Activated CD4-positive, alpha-beta T cell treated with anti-CD3 and anti-CD28 coated beads for 36 hours (primary cell): Measurements from ENCODE around the gene CDC25C. TPM values are rescaled to one million over a fixed set of nuclear protein-coding genes. Genes with fewer than 3 reads are reported as not detected.
A peak's percentile ranks its signal among the peaks of the same experiment; 100 is the strongest.
"Not testable (repeated sequence)": the region's sequence is repeated elsewhere in the genome, so short reads cannot be mapped to it uniquely, and the experiment has no call there.

Experiments
- ATAC-seq: fragments of 200-7000 bp; cut with Tn5 transposase; one replicate; pipeline ENCODE4 v1.10.0; 2021; ENCODE audit warnings: mild to moderate bottlenecking, moderate library complexity
- CTCF ChIA-PET: fragments of 350-600 bp; sonication (Branson Sonifier 250); formaldehyde crosslinking; loops from one replicate; lab custom pipeline; 2021; ENCODE audit warnings: antibody characterized with exemption; lab: Charles Lee
- POLR2A ChIA-PET: fragments of 350-600 bp; sonication (Branson Sonifier 250); formaldehyde crosslinking; loops from one replicate; lab custom pipeline; 2021; ENCODE audit warnings: antibody characterized with exemption, inconsistent platforms; lab: Charles Lee
- DNase-seq: peaks from one replicate; pipeline ENCODE4 v3.0.0-alpha.2; 2020
- H3K27ac Mint-ChIP-seq: one replicate; pipeline ENCODE4 v1.8.0; 2021; ENCODE audit warnings: mixed read lengths
- H3K27me3 Mint-ChIP-seq: one replicate; pipeline ENCODE4 v1.8.0; 2021; ENCODE audit warnings: mixed read lengths
- H3K36me3 Mint-ChIP-seq: one replicate; pipeline ENCODE4 v1.8.0; 2021; ENCODE audit warnings: low read depth, mixed read lengths
- H3K4me1 Mint-ChIP-seq: one replicate; pipeline ENCODE4 v1.8.0; 2021; ENCODE audit warnings: mixed read lengths
- H3K4me3 Mint-ChIP-seq: one replicate; pipeline ENCODE4 v1.8.0; 2021; ENCODE audit warnings: mild to moderate bottlenecking, moderate library complexity, mixed read lengths
- H3K9me3 Mint-ChIP-seq: one replicate; pipeline ENCODE4 v1.8.0; 2021; ENCODE audit warnings: low read depth, mixed read lengths
- intact Hi-C, 2 experiments: fragments of 100-400 bp; cut with DNase I in 1 of 2; cut with micrococcal nuclease in 1 of 2; formaldehyde crosslinking; loops; one replicate each; pipeline versions ENCODE4 v1.14.2 to v1.15.1; 2022 to 2024; cut with DNase I, micrococcal nuclease
- total RNA-seq, 2 experiments: library from RNA; stranded (reverse); gene quantifications; one replicate each; pipeline ENCODE4 v1.2.3, GENCODE V29; 2021

CDC25C gene
- total RNA-seq, 2 experiments from 2014 or later: 15.9 to 19.0 TPM

DNA sequence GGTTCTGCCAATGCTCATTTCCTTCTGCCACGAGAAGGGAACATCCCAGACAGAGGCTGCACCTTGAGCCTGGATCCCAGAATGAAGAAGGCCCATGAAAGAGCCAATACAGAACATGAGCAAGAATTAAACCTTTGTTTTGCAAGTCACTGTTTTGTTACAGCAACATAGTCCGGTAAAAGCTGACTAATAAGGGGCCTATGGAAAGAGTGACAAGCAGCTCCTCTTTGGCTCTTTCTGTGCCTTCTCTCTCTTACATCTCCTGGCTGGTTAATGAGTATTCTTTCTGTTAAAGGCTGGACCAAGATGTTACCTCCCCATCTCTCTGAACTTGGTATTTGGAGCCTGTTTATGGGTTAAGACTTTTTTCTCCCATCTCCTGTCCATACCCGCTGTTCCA lies 68.0 kb downstream of the CDC25C start:
- intact Hi-C loops: no loop called here
- peak; percentile 13 for DNase-seq
- no peaks in the 10 kb centered on the region for H3K9me3 Mint-ChIP-seq
- ATAC-seq: peak; percentile 80
- H3K27me3 Mint-ChIP-seq: peaks cover 9% of the 10 kb centered on the region
- peak overlapping the region; percentile 1 for H3K27ac Mint-ChIP-seq
- H3K4me1 Mint-ChIP-seq: peaks cover 8% of the 10 kb centered on the region
- POLR2A ChIA-PET: no interaction called here
- CTCF ChIA-PET: interaction anchor here (0.6 to 1.0 kb wide), 3 partner anchors 50 to 242 kb away, joined by 3 read pairs; partner anchors contain the start of gene CDC23
- H3K4me3 Mint-ChIP-seq: no peak overlapping the region
- H3K36me3 Mint-ChIP-seq: no peaks in the 10 kb centered on the region

- no peaks in the 10 kb centered on the region for H3K36me3 Mint-ChIP-seq
- H3K27me3 Mint-ChIP-seq: no peaks in the 10 kb centered on the region
- ChIA-PET POLR2A (no interaction called here), CTCF (no interaction called here)
- H3K9me3 Mint-ChIP-seq: no peaks in the 10 kb centered on the region
- DNase-seq (no peak), ATAC-seq (no peak)
- peaks cover 5% of the 10 kb centered on the region for H3K4me1 Mint-ChIP-seq
- no peak overlapping the region for H3K4me3 Mint-ChIP-seq
- no peak overlapping the region for H3K27ac Mint-ChIP-seq
- intact Hi-C loops: no loop called here
These were observed 72.8 kb downstream of the CDC25C start for GRCh38 chr5:138258704-138259292.

DNA sequence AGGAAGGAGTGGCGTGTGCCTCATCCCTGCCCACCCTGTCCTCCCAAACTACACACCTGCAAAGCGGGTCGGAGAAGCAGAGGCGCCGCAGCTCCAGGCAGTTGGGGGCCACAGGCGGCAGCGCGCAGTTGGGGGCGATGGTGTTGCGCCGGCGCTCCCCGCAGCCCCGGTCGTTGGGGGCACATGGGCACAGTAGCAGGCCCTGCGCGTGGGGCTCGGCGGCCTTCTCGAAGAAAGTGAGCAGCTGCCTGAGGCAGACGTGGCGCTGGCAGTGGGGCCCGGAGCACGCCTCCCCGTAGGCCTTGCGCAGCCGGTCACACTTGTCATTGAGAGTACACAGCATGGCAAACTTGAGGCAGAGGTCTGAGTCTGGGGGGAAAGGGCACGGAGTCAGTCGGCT lies 74.0 kb downstream of the CDC25C start:
- H3K27me3 Mint-ChIP-seq: no peaks in the 10 kb centered on the region
- ATAC-seq (no peak), DNase-seq (no peak)
- H3K36me3 Mint-ChIP-seq: no peaks in the 10 kb centered on the region
- no peak overlapping the region for H3K4me3 Mint-ChIP-seq
- H3K4me1 Mint-ChIP-seq: no peaks in the 10 kb centered on the region
- no peak overlapping the region for H3K27ac Mint-ChIP-seq
- H3K9me3 Mint-ChIP-seq: no peaks in the 10 kb centered on the region
- ChIA-PET CTCF (no interaction called here), POLR2A (no interaction called here)
- intact Hi-C loops: no loop called here

GRCh38 chr5:138252944-138253343 lies 78.7 kb downstream of the CDC25C start:
- ChIA-PET POLR2A (no interaction called here), CTCF (no interaction called here)
- no peaks in the 10 kb centered on the region for H3K36me3 Mint-ChIP-seq
- H3K4me1 Mint-ChIP-seq: no peaks in the 10 kb centered on the region
- no peak overlapping the region for H3K27ac Mint-ChIP-seq
- H3K4me3 Mint-ChIP-seq: no peak overlapping the region
- intact Hi-C loops: loop anchor here in 1 of 2 experiments (5.0 kb wide), 1 partner anchor 49 kb away; no protein-coding TSS in a partner anchor
- ATAC-seq: no peak
- no peaks in the 10 kb centered on the region for H3K27me3 Mint-ChIP-seq
- no peaks in the 10 kb centered on the region for H3K9me3 Mint-ChIP-seq
- DNase-seq: no peak

DNA sequence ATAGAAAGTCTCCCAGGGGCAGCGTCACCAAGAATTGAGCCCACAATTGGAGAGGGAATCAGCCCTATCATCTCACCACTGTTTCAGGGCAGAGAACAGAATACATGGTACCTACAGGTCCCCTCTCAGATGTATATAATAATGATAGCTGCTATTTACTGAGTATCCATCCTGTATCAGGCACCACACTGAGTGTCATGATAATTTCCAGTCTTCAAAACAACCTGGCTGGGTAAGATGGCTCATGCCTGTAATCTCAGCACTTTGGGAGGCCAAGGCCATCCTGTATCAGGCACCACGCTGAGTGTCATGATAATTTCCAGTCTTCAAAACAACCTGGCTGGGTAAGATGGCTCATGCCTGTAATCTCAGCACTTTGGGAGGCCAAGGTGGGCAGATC lies 83.8 kb downstream of the CDC25C start:
- intact Hi-C loops, H3K4me1 Mint-ChIP-seq, POLR2A ChIA-PET, CTCF ChIA-PET, H3K27me3 Mint-ChIP-seq, DNase-seq, ATAC-seq, H3K9me3 Mint-ChIP-seq, H3K36me3 Mint-ChIP-seq, H3K4me3 Mint-ChIP-seq, H3K27ac Mint-ChIP-seq: not testable (repeated sequence)

GRCh38 chr5:138246822-138247221 lies 84.8 kb downstream of the CDC25C start:
- intact Hi-C loops: no loop called here
- H3K9me3 Mint-ChIP-seq: no peaks in the 10 kb centered on the region
- H3K4me3 Mint-ChIP-seq: no peak overlapping the region

GRCh38 chr5:138246334-138246733 lies 85.3 kb downstream of the CDC25C start:
- Mint-ChIP-seq H3K36me3 (no peaks in the 10 kb centered on the region), H3K9me3 (no peaks in the 10 kb centered on the region), H3K27me3 (peaks cover 12% of the 10 kb centered on the region), H3K27ac (no peak overlapping the region), H3K4me3 (no peak overlapping the region), H3K4me1 (peaks cover 3% of the 10 kb centered on the region)
- intact Hi-C loops: no loop called here
- ATAC-seq (no peak), DNase-seq (no peak)
- ChIA-PET POLR2A (no interaction called here), CTCF (interaction anchor here (0.7 kb wide), 1 partner anchor 16 kb away, joined by 3 read pairs; no protein-coding TSS in a partner anchor)

More at GRCh38 chr5:138246822-138247221, 84.8 kb downstream of the CDC25C start:
- Mint-ChIP-seq H3K36me3 (no peaks in the 10 kb centered on the region), H3K27me3 (peaks cover 10% of the 10 kb centered on the region), H3K27ac (no peak overlapping the region), H3K4me1 (no peaks in the 10 kb centered on the region)
- DNase-seq: no peak
- CTCF ChIA-PET: interaction anchor here (0.6 to 0.7 kb wide), 2 partner anchors 17 to 96 kb away, joined by 3 to 4 read pairs; no protein-coding TSS in a partner anchor
- POLR2A ChIA-PET: no interaction called here
- ATAC-seq: no peak

DNA sequence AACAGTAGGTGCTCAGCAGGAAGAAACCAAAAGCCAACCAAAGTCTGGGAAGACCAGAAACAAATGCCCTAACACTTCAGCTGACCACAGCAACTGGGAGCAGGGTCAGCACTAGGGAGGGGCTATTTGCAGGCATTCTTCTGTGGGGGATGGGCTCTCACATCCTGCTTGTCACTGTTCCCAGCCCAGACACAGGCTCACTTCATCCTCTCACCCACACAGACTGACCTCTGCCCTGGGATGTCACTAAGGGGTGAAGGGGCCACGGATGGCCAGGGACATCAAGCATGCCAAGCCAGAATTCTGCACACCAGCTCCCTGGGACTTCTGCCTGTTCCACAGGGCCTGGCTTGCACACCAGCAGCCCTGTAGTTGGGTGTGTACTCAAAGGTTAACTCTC lies 85.9 kb downstream of the CDC25C start:
- Mint-ChIP-seq H3K36me3 (no peaks in the 10 kb centered on the region), H3K27me3 (peaks cover 19% of the 10 kb centered on the region), H3K4me1 (peaks cover 9% of the 10 kb centered on the region), H3K4me3 (no peak overlapping the region), H3K27ac (no peak overlapping the region), H3K9me3 (no peaks in the 10 kb centered on the region)
- POLR2A ChIA-PET: no interaction called here
- no peak for ATAC-seq
- DNase-seq: no peak
- intact Hi-C loops: no loop called here
- CTCF ChIA-PET: no interaction called here

- intact Hi-C loops: no loop called here
- H3K4me1 Mint-ChIP-seq: peaks cover 12% of the 10 kb centered on the region
- ATAC-seq (no peak), DNase-seq (no peak)
- ChIA-PET CTCF (interaction anchor here (0.8 to 1.5 kb wide), 2 partner anchors 39 to 109 kb away, joined by 4 to 7 read pairs; partner anchors contain the start of gene KDM3B), POLR2A (no interaction called here)
- peaks cover 29% of the 10 kb centered on the region for H3K27me3 Mint-ChIP-seq
- H3K4me3 Mint-ChIP-seq: no peak overlapping the region
- no peaks in the 10 kb centered on the region for H3K36me3 Mint-ChIP-seq
- no peak overlapping the region for H3K27ac Mint-ChIP-seq
- H3K9me3 Mint-ChIP-seq: no peaks in the 10 kb centered on the region
These were observed 87.8 kb downstream of the CDC25C start for GRCh38 chr5:138243794-138244193.

DNA sequence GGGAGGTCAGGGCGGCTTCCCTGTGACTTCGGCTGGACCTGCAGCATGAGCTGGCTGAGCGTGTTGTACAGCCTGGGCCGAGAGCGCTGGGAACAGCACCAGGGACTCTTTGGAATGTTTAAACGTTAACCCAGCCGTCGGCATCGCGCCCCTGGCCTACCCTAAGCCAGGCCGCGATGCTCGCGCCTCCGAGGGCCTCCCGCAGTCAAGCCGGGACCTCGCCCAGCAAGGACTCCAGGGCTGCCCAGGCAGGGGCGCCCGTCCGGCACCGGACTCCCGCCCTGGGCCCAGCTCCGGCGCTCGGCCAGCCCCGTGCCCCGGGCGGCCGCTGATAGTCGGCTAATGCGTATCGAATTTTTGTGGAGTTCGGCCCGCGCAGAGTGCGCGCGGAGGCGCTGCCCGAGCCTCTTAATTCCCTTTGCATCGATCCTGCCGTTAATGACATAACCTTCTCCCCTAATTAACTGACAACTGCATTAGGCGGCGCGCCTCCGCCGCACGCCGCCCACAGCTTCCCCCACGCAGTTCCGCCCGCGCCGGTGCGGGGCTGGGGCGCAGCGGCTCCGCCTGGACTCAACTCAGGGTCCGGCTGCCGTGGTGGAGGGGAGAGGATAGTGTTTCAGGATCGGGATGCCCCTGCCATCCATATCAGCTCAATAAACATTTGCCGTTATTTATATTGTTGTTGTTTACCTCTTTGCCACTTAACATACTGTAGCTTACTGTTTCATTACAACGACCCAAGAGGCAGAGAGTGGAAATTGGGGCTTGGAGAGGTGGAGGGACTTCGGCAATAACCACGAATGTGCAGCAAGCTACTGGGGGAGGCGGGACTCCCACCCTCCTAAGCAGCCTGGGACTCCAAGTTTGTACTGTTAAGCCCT lies 89.7 kb downstream of the CDC25C start:
- CTCF ChIA-PET: interaction anchor here (0.7 to 1.3 kb wide), 5 partner anchors 10 to 465 kb away, joined by 3 to 4 read pairs (median 4); no protein-coding TSS in a partner anchor
- H3K36me3 Mint-ChIP-seq: no peaks in the 10 kb centered on the region
- peak overlapping the region; percentile 15 for H3K4me3 Mint-ChIP-seq
- H3K27ac Mint-ChIP-seq: no peak overlapping the region
- POLR2A ChIA-PET: no interaction called here
- ATAC-seq (no peak), DNase-seq (peak; percentile 7)
- H3K27me3 Mint-ChIP-seq: peaks cover 29% of the 10 kb centered on the region
- no peaks in the 10 kb centered on the region for H3K9me3 Mint-ChIP-seq
- peaks cover 12% of the 10 kb centered on the region for H3K4me1 Mint-ChIP-seq
- intact Hi-C loops: no loop called here

DNA sequence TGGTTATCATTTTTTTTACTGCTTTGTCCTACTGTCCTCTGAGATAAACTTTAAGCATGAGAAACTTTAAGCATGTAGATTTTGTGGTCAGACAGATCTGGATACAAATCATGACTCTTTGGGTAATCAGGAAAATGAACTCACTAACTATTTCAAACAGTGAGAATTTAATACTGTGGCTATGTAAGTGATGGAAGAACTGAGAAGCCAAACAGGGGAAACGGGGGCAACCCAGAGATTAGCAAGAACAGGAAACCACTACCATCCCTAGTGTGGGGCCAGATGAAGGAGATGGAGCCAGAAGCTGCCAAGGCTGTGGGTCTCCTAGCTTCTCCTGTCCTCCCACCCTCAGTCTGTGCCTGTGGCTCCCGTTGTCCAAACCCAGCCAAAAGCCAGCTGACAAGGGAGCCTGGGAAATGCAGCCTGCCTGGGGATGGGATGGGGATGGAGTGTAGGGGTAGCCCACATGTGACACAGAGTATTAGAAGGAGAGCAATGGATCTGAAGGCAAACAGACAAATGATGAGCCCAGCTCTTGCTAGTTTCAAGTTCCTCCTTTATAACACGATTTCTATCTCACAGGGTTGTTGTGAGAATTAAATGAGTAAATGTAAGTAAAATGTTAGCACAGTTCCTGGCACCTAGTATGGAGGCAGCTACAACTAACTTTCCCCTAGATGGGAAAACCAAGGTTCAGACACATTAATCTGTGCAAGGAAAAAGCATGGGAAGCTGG lies 90.8 kb downstream of the CDC25C start:
- CTCF ChIA-PET: interaction anchor here (0.7 to 1.3 kb wide), 4 partner anchors 9 to 263 kb away, joined by 3 to 4 read pairs (median 4); no protein-coding TSS in a partner anchor
- H3K27me3 Mint-ChIP-seq: peaks cover 29% of the 10 kb centered on the region
- H3K4me3 Mint-ChIP-seq: no peak overlapping the region
- POLR2A ChIA-PET: interaction anchor here (1.0 kb wide), 2 partner anchors 91 to 112 kb away, joined by 3 to 5 read pairs; partner anchors contain the start of genes CDC25C and KDM3B
- H3K36me3 Mint-ChIP-seq: no peaks in the 10 kb centered on the region
- intact Hi-C loops: no loop called here
- ATAC-seq (peak; percentile 76), DNase-seq (peak; percentile 28)
- no peak overlapping the region for H3K27ac Mint-ChIP-seq
- H3K4me1 Mint-ChIP-seq: peaks cover 12% of the 10 kb centered on the region
- H3K9me3 Mint-ChIP-seq: no peaks in the 10 kb centered on the region
